Measurements from ENCODE around the gene SCRN2. TPM values are rescaled to one million over a fixed set of nuclear protein-coding genes. Genes with fewer than 3 reads are reported as not detected.

Gene SCRN2
- total and polyA plus RNA-seq, 2 of the 13 experiments (the other 11 are each of a cell fraction or from before 2014, with no cell fraction given), result 21.7 to 29.5 TPM

DNA sequence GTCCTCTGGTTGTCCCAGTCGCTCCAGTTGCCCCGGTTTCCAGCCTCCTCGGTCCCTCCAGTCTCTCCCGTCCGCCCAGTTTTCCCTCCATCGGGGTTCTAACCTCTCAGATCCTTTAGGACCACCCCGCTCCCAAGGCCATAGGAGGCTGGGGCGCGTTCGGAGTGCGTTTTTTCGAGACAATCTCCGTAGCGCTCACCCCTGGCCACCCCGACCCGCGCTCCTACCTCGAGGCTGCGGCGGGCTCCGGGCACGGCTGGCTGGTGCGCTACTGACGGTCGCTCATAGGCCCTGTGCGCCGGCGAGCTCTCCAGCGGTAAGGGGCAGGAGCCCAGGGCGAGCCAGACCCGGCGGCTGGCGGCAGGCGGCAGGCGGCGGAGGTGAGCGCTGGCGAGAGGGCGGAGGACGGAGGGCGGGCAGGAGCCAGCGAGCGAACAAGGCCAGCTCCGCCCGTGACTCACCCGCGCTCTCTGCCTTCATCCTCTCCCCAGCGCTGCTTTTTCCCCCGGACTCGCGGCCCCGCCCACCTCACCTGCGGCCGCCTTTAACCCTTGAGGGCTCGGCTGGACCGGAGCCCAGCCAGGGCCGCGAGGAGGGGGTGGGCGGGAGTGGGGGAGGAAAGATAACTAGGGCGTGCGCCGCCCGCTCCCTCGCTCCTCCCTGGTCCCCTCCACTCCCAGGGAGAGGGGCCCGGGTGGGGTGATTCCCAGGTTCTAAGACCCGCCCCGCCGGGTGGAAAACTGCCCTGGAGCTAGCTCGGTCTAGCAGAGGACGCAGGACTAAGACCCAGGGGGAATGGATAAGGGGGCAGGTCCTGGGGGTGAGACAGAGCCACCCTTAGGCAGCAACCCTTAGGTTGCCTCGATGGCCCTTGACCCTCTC is 9.9 kb upstream of the SCRN2 start, which contains the start of gene SP6 (continued):
- TF ChIP-seq REST (IDR thresholded peaks at IDR 0.05; ENCODE audit: borderline replicate concordance in 1 of 2, low read depth in 1 of 2, low read length in 2 of 2) (no peak), HNRNPLL (IDR thresholded peaks at IDR 0.05; ENCODE audit: low read depth, low read length, poor library complexity, severe bottlenecking) (peak; percentile 97), TFAP4 (IDR thresholded peaks at IDR 0.05; ENCODE audit: borderline replicate concordance, low read depth) (peak; percentile 43; the same call in 1 of the 2 replicates), ZNF629 (CRISPR knock-in tag; conservative IDR thresholded peaks at IDR 0.05) (no peak), ZFP82 (CRISPR knock-in tag; IDR thresholded peaks at IDR 0.05; ENCODE audit: borderline replicate concordance) (no peak; the same call in none of the 2 replicates), NFKB2 (CRISPR knock-in tag; IDR thresholded peaks at IDR 0.05; ENCODE audit: borderline replicate concordance) (no peak), SP140L (CRISPR knock-in tag; IDR thresholded peaks at IDR 0.05; ENCODE audit: borderline replicate concordance) (0 out of 2 replicates have a peak, but pooled peaks have one; percentile 38), IRF9 (CRISPR knock-in tag; IDR thresholded peaks at IDR 0.05; ENCODE audit: borderline replicate concordance) (peak; percentile 69; the same call in 1 of the 2 replicates), ZNF503 (CRISPR knock-in tag; IDR thresholded peaks at IDR 0.05) (no peak), ZSCAN31 (CRISPR knock-in tag; IDR thresholded peaks at IDR 0.05; ENCODE audit: low read depth) (no peak; the same call in 1 of the 2 replicates), TMF1 (CRISPR knock-in tag; IDR thresholded peaks at IDR 0.05; ENCODE audit: low read depth) (peak; percentile 61; the same call in 1 of the 2 replicates), ZNF607 (CRISPR knock-in tag; IDR thresholded peaks at IDR 0.05; ENCODE audit: borderline replicate concordance) (peak; percentile 68; the same call in 1 of the 2 replicates), SETDB1 (CRISPR knock-in tag; IDR thresholded peaks at IDR 0.05; ENCODE audit: borderline replicate concordance) (no peak)
- TF ChIP-seq, protein P1, sequence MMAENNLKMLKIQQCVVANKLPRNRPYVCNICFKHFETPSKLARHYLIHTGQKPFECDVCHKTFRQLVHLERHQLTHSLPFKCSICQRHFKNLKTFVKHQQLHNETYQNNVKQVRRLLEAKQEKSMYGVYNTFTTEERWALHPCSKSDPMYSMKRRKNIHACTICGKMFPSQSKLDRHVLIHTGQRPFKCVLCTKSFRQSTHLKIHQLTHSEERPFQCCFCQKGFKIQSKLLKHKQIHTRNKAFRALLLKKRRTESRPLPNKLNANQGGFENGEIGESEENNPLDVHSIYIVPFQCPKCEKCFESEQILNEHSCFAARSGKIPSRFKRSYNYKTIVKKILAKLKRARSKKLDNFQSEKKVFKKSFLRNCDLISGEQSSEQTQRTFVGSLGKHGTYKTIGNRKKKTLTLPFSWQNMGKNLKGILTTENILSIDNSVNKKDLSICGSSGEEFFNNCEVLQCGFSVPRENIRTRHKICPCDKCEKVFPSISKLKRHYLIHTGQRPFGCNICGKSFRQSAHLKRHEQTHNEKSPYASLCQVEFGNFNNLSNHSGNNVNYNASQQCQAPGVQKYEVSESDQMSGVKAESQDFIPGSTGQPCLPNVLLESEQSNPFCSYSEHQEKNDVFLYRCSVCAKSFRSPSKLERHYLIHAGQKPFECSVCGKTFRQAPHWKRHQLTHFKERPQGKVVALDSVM (CRISPR knock-in tag; IDR thresholded peaks at IDR 0.05), result no peak

Data from HepG2 (cell line).